Tibial artery (tissue), 4 donors: Measurements from ENCODE around the gene LEO1.

Source experiments
- DNase-seq, 2 donors: peaks; one replicate each; pipeline ENCODE4 v3.0.0-alpha.2; 2019
- H3K27ac ChIP-seq, 2 donors: fragments of 200-600 bp; sonication (generic) in 1 of 2; 1 replicate in 1 of 2; 2 replicates in 1 of 2; pipeline ENCODE4 v1.5.1; 2018 to 2019; ENCODE audit warnings: mild to moderate bottlenecking in 1 of 2
- H3K27me3 ChIP-seq, 2 donors: fragments of 200-600 bp; sonication (generic) in 1 of 2; one replicate each; pipeline versions ENCODE4 v1.5.1 to v1.6.0; 2016 to 2019
- H3K36me3 ChIP-seq, 3 donors: fragments of 200-600 bp; sonication (generic) in 2 of 3; one replicate each; pipeline ENCODE4 v1.5.1; 2016 to 2019; ENCODE audit warnings: mild to moderate bottlenecking in 2 of 3
- H3K4me1 ChIP-seq, 4 donors: fragments of 200-600 bp; sonication (generic) in 2 of 4; 1 replicate in 3 of 4; 2 replicates in 1 of 4; pipeline ENCODE4 v1.5.1; 2016 to 2019
- H3K4me3 ChIP-seq, 2 donors: fragments of 200-600 bp; sonication (generic) in 1 of 2; 1 replicate in 1 of 2; 2 replicates in 1 of 2; pipeline ENCODE4 v1.5.1; 2018 to 2019; ENCODE audit warnings: mild to moderate bottlenecking in 2 of 2
- H3K9me3 ChIP-seq, 3 donors: fragments of 200-600 bp; sonication (generic) in 1 of 3; one replicate each; pipeline ENCODE4 v1.5.1; 2016 to 2019
- intact Hi-C: fragments of 100-400 bp; cut with DNase I; formaldehyde crosslinking; loops from one replicate; pipeline ENCODE4 v1.15.0; 2023; ENCODE audit warnings: low total_unique reads
- TF ChIP-seq, protein P1 (sequence below), 2 experiments: fragments of 200-600 bp in 1 of 2; fragments of 450-650 bp in 1 of 2; IDR thresholded peaks; one replicate each; pipeline ENCODE4 v1.5.1; 2017 to 2019; ENCODE audit warnings: antibody characterized with exemption in 2 of 2, mild to moderate bottlenecking in 1 of 2, moderate library complexity in 1 of 2

The LEO1 gene

DNA sequence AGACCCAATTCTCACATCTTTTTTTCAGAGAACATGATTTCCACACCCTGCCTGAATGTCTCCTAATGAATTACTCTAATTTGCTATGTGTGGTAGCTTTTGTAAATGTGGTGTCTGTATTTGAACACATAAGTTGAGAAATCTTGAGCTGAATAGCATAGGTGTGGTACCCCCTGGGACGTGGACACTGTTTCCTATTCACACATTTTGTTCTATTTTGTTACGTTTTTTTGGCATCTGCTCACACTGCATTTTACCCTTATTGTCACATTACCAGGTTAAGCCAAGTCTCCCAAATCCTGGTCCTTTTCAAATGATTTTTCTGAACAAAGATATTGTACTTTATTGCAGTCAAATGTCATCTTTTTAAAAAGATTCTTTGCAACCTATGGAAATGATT, 40.6 kb upstream of the LEO1 start:
- TF ChIP-seq, protein P1, sequence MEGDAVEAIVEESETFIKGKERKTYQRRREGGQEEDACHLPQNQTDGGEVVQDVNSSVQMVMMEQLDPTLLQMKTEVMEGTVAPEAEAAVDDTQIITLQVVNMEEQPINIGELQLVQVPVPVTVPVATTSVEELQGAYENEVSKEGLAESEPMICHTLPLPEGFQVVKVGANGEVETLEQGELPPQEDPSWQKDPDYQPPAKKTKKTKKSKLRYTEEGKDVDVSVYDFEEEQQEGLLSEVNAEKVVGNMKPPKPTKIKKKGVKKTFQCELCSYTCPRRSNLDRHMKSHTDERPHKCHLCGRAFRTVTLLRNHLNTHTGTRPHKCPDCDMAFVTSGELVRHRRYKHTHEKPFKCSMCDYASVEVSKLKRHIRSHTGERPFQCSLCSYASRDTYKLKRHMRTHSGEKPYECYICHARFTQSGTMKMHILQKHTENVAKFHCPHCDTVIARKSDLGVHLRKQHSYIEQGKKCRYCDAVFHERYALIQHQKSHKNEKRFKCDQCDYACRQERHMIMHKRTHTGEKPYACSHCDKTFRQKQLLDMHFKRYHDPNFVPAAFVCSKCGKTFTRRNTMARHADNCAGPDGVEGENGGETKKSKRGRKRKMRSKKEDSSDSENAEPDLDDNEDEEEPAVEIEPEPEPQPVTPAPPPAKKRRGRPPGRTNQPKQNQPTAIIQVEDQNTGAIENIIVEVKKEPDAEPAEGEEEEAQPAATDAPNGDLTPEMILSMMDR (IDR thresholded peaks at IDR 0.05): no peak
- H3K4me3 ChIP-seq: no peak overlapping the region
- intact Hi-C loops: no loop called here
- no peaks in the 10 kb centered on the region for H3K4me1 ChIP-seq
- H3K27me3 ChIP-seq: no peaks in the 10 kb centered on the region
- H3K36me3 ChIP-seq: no peaks in the 10 kb centered on the region
- no peaks in the 10 kb centered on the region for H3K9me3 ChIP-seq
- H3K27ac ChIP-seq: no peak overlapping the region
- no peak for DNase-seq

DNA sequence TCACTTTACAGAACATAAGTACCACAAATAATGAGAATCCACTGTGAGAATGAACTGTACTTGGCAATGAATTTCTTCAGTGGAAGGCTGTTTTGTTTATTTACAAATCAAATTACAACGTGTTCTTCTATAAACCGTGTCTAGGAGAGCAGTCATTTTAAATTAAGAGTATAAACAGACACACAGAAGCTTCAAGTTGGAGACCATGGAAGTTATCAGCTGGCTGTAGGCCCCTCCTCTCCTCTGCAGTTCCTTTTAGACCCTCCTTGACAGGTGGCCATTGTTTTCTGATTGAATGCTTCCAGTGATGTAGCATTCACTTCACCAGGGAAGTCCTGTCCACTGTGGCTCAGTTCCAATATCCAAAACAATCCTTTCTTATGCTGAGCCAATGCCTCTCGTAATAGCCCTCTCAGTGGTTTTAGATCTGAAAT, 40.1 kb upstream of the LEO1 start:
- Histone ChIP-seq H3K9me3 (no peaks in the 10 kb centered on the region), H3K36me3 (no peaks in the 10 kb centered on the region), H3K27ac (no peak overlapping the region), H3K4me1 (no peaks in the 10 kb centered on the region), H3K27me3 (no peaks in the 10 kb centered on the region), H3K4me3 (no peak overlapping the region)
- no peak for DNase-seq
- intact Hi-C loops: no loop called here
- TF ChIP-seq, protein P1 (IDR thresholded peaks at IDR 0.05): no peak

DNA sequence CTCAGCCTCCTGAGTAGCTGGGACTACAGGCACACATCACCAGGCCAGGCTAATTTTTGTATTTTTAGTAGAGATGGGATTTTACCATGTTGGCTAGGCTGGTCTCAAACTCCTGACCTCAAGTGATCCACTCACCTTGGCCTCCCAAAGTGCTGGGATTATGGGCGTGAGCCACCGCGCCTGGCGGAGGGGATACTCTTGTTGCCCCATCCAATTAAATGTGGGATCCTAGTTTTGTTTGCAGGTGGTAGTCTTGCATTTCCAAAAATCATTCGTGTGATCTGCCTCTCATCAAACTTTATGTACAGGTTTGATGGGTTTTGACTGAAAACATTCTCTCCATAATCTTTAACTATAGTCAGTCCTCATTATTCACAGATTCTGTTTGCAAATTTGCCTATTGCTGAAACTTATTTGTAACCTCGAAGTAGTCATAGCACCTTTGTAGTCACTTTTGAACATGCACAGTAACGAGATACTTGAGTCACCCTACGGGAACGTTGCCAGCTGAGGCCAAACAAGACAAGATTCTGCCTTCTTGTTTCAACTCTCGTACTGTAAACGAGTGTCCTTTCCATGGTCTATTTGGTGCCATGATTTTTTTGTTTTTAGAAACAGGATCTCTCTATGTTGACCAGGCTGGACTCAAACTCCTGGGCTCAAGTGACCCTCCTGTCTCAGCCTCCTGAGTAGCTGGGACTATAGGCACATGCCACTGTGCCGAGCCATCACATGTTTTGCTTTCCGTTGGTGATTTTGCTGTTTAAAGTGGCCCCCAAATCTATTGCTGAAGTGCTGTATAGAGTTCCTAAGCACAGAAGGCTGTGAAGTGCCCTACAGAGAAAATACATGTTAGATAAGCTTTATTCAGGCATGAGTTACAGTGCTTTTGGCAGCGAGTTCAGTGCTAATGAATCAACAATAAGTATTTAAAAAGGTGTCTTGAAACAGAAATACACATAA, 39.3 kb upstream of the LEO1 start:
- Histone ChIP-seq H3K4me1 (no peaks in the 10 kb centered on the region), H3K4me3 (no peak overlapping the region), H3K27ac (no peak overlapping the region), H3K9me3 (no peaks in the 10 kb centered on the region), H3K36me3 (no peaks in the 10 kb centered on the region), H3K27me3 (no peaks in the 10 kb centered on the region)
- intact Hi-C loops: no loop called here
- no peak for DNase-seq
- TF ChIP-seq, protein P1 (IDR thresholded peaks at IDR 0.05): no peak

DNA sequence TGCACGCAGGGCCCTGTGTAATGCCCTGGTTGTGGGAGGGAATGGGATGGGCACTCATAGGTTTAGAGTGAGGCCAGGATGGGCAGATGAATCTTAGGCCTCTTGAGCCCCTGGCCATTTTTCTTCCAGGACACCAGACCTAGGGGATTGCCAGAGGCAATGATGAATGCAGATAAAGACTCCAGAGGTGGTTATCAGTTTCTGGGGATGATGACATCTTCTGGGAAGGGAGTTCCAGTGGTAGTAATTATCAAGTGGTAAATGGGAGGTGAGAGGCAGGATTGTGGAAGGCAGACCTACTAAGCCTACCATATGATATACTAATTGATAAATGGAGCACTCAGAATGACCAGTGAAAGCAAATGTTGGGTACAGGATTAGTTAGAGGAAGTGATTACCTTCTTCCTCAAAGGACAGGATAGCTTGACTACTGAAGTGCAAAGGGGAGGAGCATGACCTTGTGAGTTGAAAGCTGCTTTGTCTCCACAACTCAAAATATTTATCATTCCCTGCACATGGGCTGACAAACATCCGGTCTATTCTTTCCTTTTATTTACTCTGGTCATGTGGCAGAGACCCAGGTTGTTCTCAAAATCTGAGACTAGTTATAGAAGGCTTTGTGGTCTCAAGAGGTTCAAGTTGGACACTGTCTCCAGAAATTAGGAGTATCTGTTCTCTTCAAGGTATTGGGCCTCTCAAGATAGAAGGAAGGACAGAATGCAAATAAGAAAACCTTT, 37.3 kb upstream of the LEO1 start:
- no peaks in the 10 kb centered on the region for H3K4me1 ChIP-seq
- DNase-seq: no peak
- no peaks in the 10 kb centered on the region for H3K36me3 ChIP-seq
- intact Hi-C loops: no loop called here
- H3K27ac ChIP-seq: no peak overlapping the region
- TF ChIP-seq, protein P1 (IDR thresholded peaks at IDR 0.05): no peak
- no peaks in the 10 kb centered on the region for H3K27me3 ChIP-seq
- H3K9me3 ChIP-seq: no peaks in the 10 kb centered on the region
- H3K4me3 ChIP-seq: no peak overlapping the region

DNA sequence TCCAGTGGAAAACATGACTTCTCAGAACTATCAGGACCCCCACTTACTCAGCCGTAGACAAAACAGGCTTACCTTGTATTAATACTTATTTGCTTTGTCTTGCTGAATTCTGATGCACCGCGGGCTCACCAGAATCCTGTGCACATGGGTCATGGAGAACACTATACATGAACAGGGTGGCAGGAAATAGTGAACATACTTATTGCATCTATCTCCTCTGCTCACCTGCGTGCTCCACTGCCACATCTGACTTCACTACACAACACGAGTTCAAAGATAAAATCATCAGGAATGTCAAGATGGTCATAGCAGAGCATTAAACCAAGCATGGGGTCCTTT, 36.8 kb upstream of the LEO1 start:
- H3K4me3 ChIP-seq: no peak overlapping the region
- H3K4me1 ChIP-seq: no peaks in the 10 kb centered on the region
- intact Hi-C loops: no loop called here
- H3K9me3 ChIP-seq: no peaks in the 10 kb centered on the region
- H3K36me3 ChIP-seq: no peaks in the 10 kb centered on the region
- TF ChIP-seq, protein P1 (IDR thresholded peaks at IDR 0.05): no peak
- H3K27ac ChIP-seq: no peak overlapping the region
- DNase-seq: no peak
- H3K27me3 ChIP-seq: no peaks in the 10 kb centered on the region
